Measurements from ENCODE around the gene ANKDD1A. TPM values are rescaled to one million over a fixed set of nuclear protein-coding genes. Genes with fewer than 3 reads are reported as not detected.

ANKDD1A gene
- total and polyA plus RNA-seq, 4 donors: 2.3 to 6.8 (median 4.2) TPM

DNA sequence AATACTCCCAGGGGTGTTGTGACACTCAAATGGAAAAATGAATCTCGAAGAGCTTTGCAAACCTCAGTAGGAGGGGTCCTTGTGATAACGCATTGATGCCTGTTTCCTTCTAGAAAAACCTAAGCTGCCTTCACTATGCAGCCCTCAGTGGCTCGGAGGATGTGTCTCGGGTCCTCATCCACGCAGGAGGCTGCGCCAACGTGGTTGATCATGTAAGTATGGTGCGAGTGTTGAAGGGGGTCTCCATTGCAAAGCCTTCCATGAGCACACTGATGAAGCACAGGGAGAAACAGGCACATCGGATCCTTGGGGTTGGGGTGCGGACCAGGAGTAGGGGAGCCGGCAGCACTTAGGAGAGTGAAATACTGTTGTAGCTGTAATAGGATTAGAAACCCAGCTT lies 22.3 kb downstream of the ANKDD1A start:
- no peaks in the 10 kb centered on the region for H3K27me3 ChIP-seq (ENCODE audit: control insufficient read depth in 3 of 3, insufficient read depth in 3 of 3, low read length in 2 of 3)
- TF ChIP-seq, protein P1, sequence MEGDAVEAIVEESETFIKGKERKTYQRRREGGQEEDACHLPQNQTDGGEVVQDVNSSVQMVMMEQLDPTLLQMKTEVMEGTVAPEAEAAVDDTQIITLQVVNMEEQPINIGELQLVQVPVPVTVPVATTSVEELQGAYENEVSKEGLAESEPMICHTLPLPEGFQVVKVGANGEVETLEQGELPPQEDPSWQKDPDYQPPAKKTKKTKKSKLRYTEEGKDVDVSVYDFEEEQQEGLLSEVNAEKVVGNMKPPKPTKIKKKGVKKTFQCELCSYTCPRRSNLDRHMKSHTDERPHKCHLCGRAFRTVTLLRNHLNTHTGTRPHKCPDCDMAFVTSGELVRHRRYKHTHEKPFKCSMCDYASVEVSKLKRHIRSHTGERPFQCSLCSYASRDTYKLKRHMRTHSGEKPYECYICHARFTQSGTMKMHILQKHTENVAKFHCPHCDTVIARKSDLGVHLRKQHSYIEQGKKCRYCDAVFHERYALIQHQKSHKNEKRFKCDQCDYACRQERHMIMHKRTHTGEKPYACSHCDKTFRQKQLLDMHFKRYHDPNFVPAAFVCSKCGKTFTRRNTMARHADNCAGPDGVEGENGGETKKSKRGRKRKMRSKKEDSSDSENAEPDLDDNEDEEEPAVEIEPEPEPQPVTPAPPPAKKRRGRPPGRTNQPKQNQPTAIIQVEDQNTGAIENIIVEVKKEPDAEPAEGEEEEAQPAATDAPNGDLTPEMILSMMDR (IDR thresholded peaks at IDR 0.05; ENCODE audit: control extremely low read depth, extremely low read depth): no peak
- ATAC-seq (ENCODE audit: insufficient read depth, low FRiP score) (no peak), DNase-seq (no peak)
- peaks cover 0 to 2% (median 0%) of the 10 kb centered on the region in 5 donors for H3K4me1 ChIP-seq (ENCODE audit: control insufficient read depth in 5 of 5, insufficient read depth in 5 of 5, low read length in 5 of 5)
- H3K36me3 ChIP-seq (ENCODE audit: control insufficient read depth in 4 of 4, insufficient read depth in 4 of 4, low read length in 4 of 4): peaks cover 0 to 3% (median 1%) of the 10 kb centered on the region in 4 donors
- no peak overlapping the region for H3K9ac ChIP-seq (ENCODE audit: insufficient read depth in 1 of 2, low read length in 2 of 2)
- H3K9me3 ChIP-seq (ENCODE audit: control insufficient read depth in 4 of 4, insufficient read depth in 3 of 4, low read length in 3 of 4): no peaks in the 10 kb centered on the region
- 98 to 100% methylated on average over 11 of the region's 11 CpGs for WGBS, 2 donors
- no peak overlapping the region for H3K27ac ChIP-seq (ENCODE audit: low read depth in 1 of 2, low read length in 1 of 2)
- no peak overlapping the region for H3K4me3 ChIP-seq

DNA sequence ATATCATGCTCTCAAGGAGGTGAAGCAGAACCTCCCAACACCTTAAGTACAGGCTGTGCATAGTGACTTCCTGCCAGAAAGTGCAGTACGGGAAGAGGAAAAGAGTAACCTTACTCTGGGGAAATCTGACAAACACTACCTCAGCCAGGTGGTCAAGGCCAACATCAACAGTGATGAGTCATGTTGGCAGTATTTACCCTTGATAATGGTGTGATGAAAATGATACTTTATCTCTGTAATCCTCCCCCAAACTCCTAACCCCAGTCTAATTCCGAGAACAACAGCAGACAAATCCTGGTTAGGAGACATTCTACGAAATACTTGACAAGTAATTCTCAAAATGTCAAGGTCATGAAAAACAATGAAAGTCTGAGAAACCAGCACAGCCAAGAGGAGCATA lies 26.5 kb downstream of the ANKDD1A start:
- Histone ChIP-seq H3K27ac (ENCODE audit: low read depth in 1 of 2, low read length in 1 of 2) (no peak overlapping the region), H3K9me3 (ENCODE audit: control insufficient read depth in 4 of 4, insufficient read depth in 3 of 4, low read length in 3 of 4) (no peaks in the 10 kb centered on the region), H3K27me3 (ENCODE audit: control insufficient read depth in 3 of 3, insufficient read depth in 3 of 3, low read length in 2 of 3) (no peaks in the 10 kb centered on the region), H3K4me3 (no peak overlapping the region), H3K4me1 (ENCODE audit: control insufficient read depth in 5 of 5, insufficient read depth in 5 of 5, low read length in 5 of 5) (no peaks in the 10 kb centered on the region), H3K9ac (ENCODE audit: insufficient read depth in 1 of 2, low read length in 2 of 2) (no peak overlapping the region), H3K36me3 (ENCODE audit: control insufficient read depth in 4 of 4, insufficient read depth in 4 of 4, low read length in 4 of 4) (peaks cover 0 to 2% (median 0%) of the 10 kb centered on the region in 4 donors)
- DNase-seq: no peak
- 78 to 80% methylated on average over 3 of the region's 3 CpGs for WGBS, 2 donors
- ATAC-seq (ENCODE audit: insufficient read depth, low FRiP score): no peak
- TF ChIP-seq, protein P1 (IDR thresholded peaks at IDR 0.05; ENCODE audit: control extremely low read depth, extremely low read depth): no peak

DNA sequence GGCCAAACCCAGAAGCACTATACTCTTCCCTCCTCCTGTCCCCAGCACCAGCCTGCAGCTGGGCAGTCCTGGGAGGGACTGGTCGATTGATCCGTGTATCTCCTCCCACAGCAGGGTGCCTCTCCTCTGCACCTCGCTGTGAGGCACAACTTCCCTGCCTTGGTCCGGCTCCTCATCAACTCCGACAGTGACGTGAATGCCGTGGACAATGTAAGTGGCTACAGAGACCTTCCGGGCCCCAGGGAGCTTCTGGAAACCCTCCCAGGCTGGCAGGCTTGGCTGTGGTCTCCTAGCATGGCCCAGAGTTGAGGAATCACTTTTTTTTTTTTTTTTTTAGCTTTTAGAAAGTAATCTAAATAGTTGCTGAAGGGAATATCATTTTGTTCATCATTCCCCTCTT lies 30.7 kb downstream of the ANKDD1A start:
- H3K9me3 ChIP-seq (ENCODE audit: control insufficient read depth in 4 of 4, insufficient read depth in 3 of 4, low read length in 3 of 4): no peaks in the 10 kb centered on the region
- H3K27ac ChIP-seq (ENCODE audit: low read depth in 1 of 2, low read length in 1 of 2): no peak overlapping the region
- WGBS, 2 donors: 83 to 91% methylated on average over 8 of the region's 8 CpGs
- no peak overlapping the region for H3K9ac ChIP-seq (ENCODE audit: insufficient read depth in 1 of 2, low read length in 2 of 2)
- H3K4me3 ChIP-seq: no peak overlapping the region
- H3K27me3 ChIP-seq (ENCODE audit: control insufficient read depth in 3 of 3, insufficient read depth in 3 of 3, low read length in 2 of 3): no peaks in the 10 kb centered on the region
- DNase-seq (no peak), ATAC-seq (ENCODE audit: insufficient read depth, low FRiP score) (no peak)
- peaks cover 0 to 3% (median 0%) of the 10 kb centered on the region in 4 donors for H3K36me3 ChIP-seq (ENCODE audit: control insufficient read depth in 4 of 4, insufficient read depth in 4 of 4, low read length in 4 of 4)
- H3K4me1 ChIP-seq (ENCODE audit: control insufficient read depth in 5 of 5, insufficient read depth in 5 of 5, low read length in 5 of 5): no peaks in the 10 kb centered on the region
- TF ChIP-seq, protein P1 (IDR thresholded peaks at IDR 0.05; ENCODE audit: control extremely low read depth, extremely low read depth): no peak
